Common myeloid progenitor, CD34-positive (primary cell): Measurements from ENCODE around the gene CRYBA4.

Source experiments
- CTCF ChIA-PET: fragments of 350-600 bp; sonication (Branson Sonifier 250); formaldehyde crosslinking; loops from one replicate; lab custom pipeline; 2021; ENCODE audit warnings: antibody characterized with exemption; lab: Charles Lee
- POLR2A ChIA-PET: fragments of 350-600 bp; sonication (Branson Sonifier 250); formaldehyde crosslinking; loops from one replicate; lab custom pipeline; 2021; ENCODE audit warnings: antibody characterized with exemption; lab: Charles Lee
- DNase-seq, 3 donors: peaks; one replicate each; pipeline versions ENCODE4 v3.0.0 to v3.0.0-alpha.2; 2013
- H3K27ac ChIP-seq, 2 experiments: 1 replicate in 1 of 2; 2 replicates in 1 of 2; pipeline ENCODE4 v1.7.0; 2013; ENCODE audit warnings: inconsistent platforms in 2 of 2, low read length in 2 of 2, mild to moderate bottlenecking in 2 of 2, low read depth in 1 of 2, moderate library complexity in 1 of 2; ENCODE audit not compliant: severe bottlenecking in 2 of 2, insufficient read depth in 1 of 2, poor library complexity in 1 of 2
- H3K27me3 ChIP-seq, 5 experiments: replicated peaks in 2 of 5; 1 replicate in 3 of 5; 2 replicates in 2 of 5; pipeline versions ENCODE4 v1.6.1 to v1.7.0; 2013; ENCODE audit warnings: low read length in 4 of 5, mild to moderate bottlenecking in 2 of 5, moderate library complexity in 2 of 5, inconsistent platforms in 1 of 5; ENCODE audit not compliant: insufficient read depth in 5 of 5, control insufficient read depth in 4 of 5
- H3K36me3 ChIP-seq, 4 experiments: 1 replicate in 2 of 4; 2 replicates in 2 of 4; pipeline versions ENCODE4 v1.6.1 to v1.7.0; 2013; ENCODE audit warnings: low read length in 3 of 4, control low read depth in 1 of 4, mild to moderate bottlenecking in 1 of 4; ENCODE audit not compliant: control insufficient read depth in 4 of 4, insufficient read depth in 4 of 4
- H3K4me1 ChIP-seq, 4 experiments: 1 replicate in 3 of 4; 2 replicates in 1 of 4; pipeline versions ENCODE4 v1.6.1 to v1.7.1; 2013; ENCODE audit warnings: low read length in 3 of 4, mild to moderate bottlenecking in 3 of 4, control low read depth in 1 of 4, inconsistent platforms in 1 of 4, moderate library complexity in 1 of 4; ENCODE audit not compliant: control insufficient read depth in 4 of 4, insufficient read depth in 4 of 4; ENCODE audit errors: control extremely low read depth in 1 of 4
- H3K4me3 ChIP-seq, 7 experiments: 1 replicate in 4 of 7; 2 replicates in 3 of 7; pipeline versions ENCODE4 v1.5.1 to v1.7.0; 2013; ENCODE audit warnings: mild to moderate bottlenecking in 7 of 7, low read length in 6 of 7, moderate library complexity in 6 of 7, inconsistent platforms in 2 of 7, low read depth in 2 of 7, control low read depth in 1 of 7; ENCODE audit not compliant: insufficient read depth in 4 of 7, control insufficient read depth in 1 of 7; ENCODE audit errors: extremely low read depth in 1 of 7
- H3K9me3 ChIP-seq, 5 experiments: 1 replicate in 4 of 5; 2 replicates in 1 of 5; pipeline versions ENCODE4 v1.6.1 to v1.7.1; 2013; ENCODE audit warnings: low read length in 4 of 5, mild to moderate bottlenecking in 2 of 5, inconsistent platforms in 1 of 5, low read depth in 1 of 5, moderate library complexity in 1 of 5; ENCODE audit not compliant: control insufficient read depth in 4 of 5, insufficient read depth in 2 of 5; ENCODE audit errors: control extremely low read depth in 1 of 5
- WGBS: methylation state at CpG from one replicate; pipeline ENCODE4 v1.1.5; 2013; ENCODE audit not compliant: insufficient coverage; 5-methylcytosine and 5-hydroxymethylcytosine counted together

CRYBA4 gene

DNA sequence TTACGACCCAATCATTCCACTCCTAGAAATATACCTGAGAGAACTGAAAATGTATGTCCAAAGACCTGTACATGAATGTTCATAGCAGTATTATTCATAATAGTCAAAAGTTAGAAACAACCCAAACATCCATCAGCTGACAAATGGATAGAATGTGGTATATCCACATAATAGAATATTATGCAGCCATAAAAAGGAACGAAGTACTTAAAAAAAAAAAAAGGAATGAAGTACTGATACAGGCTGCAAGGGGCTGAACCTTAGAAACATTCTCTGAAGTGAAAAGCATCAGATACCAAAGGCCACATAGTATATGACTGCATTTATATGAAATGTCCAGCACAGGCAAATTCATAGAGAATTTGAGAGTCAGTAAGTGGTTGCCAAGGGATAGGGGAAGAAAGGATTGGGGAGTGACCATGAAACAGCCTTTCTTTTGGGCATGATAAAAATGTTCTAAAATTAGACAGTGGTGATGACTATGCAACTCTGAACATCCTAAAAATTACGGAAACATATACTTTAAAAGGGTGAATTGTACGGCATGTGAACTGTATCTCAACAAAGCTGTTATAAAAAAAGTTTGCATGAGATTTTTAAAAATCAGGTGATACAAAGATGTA lies 33.7 kb upstream of the CRYBA4 start:
- ChIA-PET POLR2A (no interaction called here), CTCF (interaction anchor here (1.2 to 1.4 kb wide), 2 partner anchors 11 to 56 kb away, joined by 3 read pairs; no protein-coding TSS in a partner anchor)
- no peaks in the 10 kb centered on the region for H3K27me3 ChIP-seq
- H3K36me3 ChIP-seq: peaks cover 0 to 6% (median 0%) of the 10 kb centered on the region in 4 experiments
- DNase-seq: peak; percentile 82 to 95 (median 95)
- H3K4me1 ChIP-seq: peaks cover 24 to 76% (median 64%) of the 10 kb centered on the region in 4 experiments
- H3K4me3 ChIP-seq: peak overlapping the region in 4 of 7 experiments; percentile 71 to 85 (median 84)
- H3K27ac ChIP-seq: peak overlapping the region in 1 of 2 experiments; percentile 80
- WGBS: no CpG with 5 or more reads among the region's 4 CpGs
- no peaks in the 10 kb centered on the region for H3K9me3 ChIP-seq

GRCh38 chr22:26588729-26589366 lies 32.9 kb upstream of the CRYBA4 start:
- CTCF ChIA-PET: interaction anchor here (1.2 to 1.4 kb wide), 2 partner anchors 12 to 55 kb away, joined by 3 read pairs; no protein-coding TSS in a partner anchor
- peaks cover 0 to 6% (median 0%) of the 10 kb centered on the region in 4 experiments for H3K36me3 ChIP-seq
- no peaks in the 10 kb centered on the region for H3K27me3 ChIP-seq
- peak overlapping the region in 1 of 2 experiments; percentile 80 for H3K27ac ChIP-seq
- peak overlapping the region; percentile 71 to 85 (median 79) for H3K4me3 ChIP-seq
- POLR2A ChIA-PET: no interaction called here
- 6% methylated on average over 9 of the region's 14 CpGs for WGBS
- peaks cover 27 to 76% (median 67%) of the 10 kb centered on the region in 4 experiments for H3K4me1 ChIP-seq
- no peaks in the 10 kb centered on the region for H3K9me3 ChIP-seq
- DNase-seq: peak in 1 of 3 donors; percentile 62

GRCh38 chr22:26589367-26589844 lies 32.4 kb upstream of the CRYBA4 start:
- Histone ChIP-seq H3K4me1 (peaks cover 27 to 80% (median 64%) of the 10 kb centered on the region in 4 experiments), H3K4me3 (peak overlapping the region; percentile 71 to 85 (median 79)), H3K27me3 (no peaks in the 10 kb centered on the region), H3K9me3 (no peaks in the 10 kb centered on the region), H3K27ac (peak overlapping the region in 1 of 2 experiments; percentile 80), H3K36me3 (peaks cover 0 to 6% (median 0%) of the 10 kb centered on the region in 4 experiments)
- CTCF ChIA-PET: interaction anchor here (1.0 to 1.4 kb wide), 3 partner anchors 11 to 55 kb away, joined by 3 read pairs; no protein-coding TSS in a partner anchor
- peak in 2 of 3 donors; percentile 42 to 64 for DNase-seq
- POLR2A ChIA-PET: no interaction called here
- 0% methylated on average over 11 of the region's 44 CpGs for WGBS

GRCh38 chr22:26589845-26590736 lies 31.7 kb upstream of the CRYBA4 start, which contains the start of gene TPST2:
Gene TPST2 (minus strand): TSS chr22:26590132. CDS start chr22:26541630, 48,502 bp downstream.
- under 1% methylated on average over 62 of the region's 72 CpGs for WGBS
- POLR2A ChIA-PET: interaction anchor here (0.6 kb wide), 1 partner anchor 66 kb away, joined by 5 read pairs; no protein-coding TSS in a partner anchor

DNA sequence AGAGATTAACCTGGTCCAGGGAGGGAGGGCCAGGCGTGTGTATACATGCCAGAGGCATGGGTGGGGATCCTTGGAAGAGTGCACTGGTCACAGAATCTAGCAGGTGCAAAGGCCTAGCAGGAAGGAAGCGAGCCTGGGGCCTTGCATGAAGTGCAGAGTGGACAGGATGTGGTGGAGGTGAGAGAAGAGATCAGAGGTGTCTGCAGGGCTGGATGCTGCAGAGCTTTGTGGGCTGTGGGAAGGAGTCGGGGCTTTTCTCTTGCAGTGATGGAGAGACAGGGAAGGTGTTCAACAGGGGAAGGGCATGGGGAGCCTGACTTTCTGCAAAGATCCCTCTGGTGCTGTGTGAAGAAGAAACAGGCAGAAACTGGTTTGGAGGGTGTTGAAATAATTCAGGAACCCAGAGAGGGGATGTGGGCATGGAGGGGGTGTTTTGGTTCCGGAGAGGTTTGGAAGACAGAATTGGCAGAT lies 29.3 kb upstream of the CRYBA4 start:
- Histone ChIP-seq H3K4me3 (peak overlapping the region in 3 of 7 experiments; percentile 27 to 57 (median 42)), H3K36me3 (no peaks in the 10 kb centered on the region), H3K4me1 (peaks cover 25 to 49% (median 35%) of the 10 kb centered on the region in 4 experiments), H3K9me3 (no peaks in the 10 kb centered on the region), H3K27me3 (no peaks in the 10 kb centered on the region), H3K27ac (no peak overlapping the region)
- 31% methylated on average over 4 of the region's 4 CpGs for WGBS
- DNase-seq: peak in 2 of 3 donors; percentile 58 to 61
- POLR2A ChIA-PET: no interaction called here
- CTCF ChIA-PET: interaction anchor here (1.0 to 1.1 kb wide), 2 partner anchors 16 to 32 kb away, joined by 4 read pairs; no protein-coding TSS in a partner anchor

More at GRCh38 chr22:26589845-26590736, 31.7 kb upstream of the CRYBA4 start, which contains the start of gene TPST2:
- peaks cover 27 to 73% (median 57%) of the 10 kb centered on the region in 4 experiments for H3K4me1 ChIP-seq
- peak within 1 kb of the TSS; percentile 71 to 85 (median 79) for H3K4me3 ChIP-seq
- no peaks in the 10 kb centered on the region for H3K9me3 ChIP-seq
- H3K36me3 ChIP-seq: peaks cover 0 to 4% (median 0%) of the 10 kb centered on the region in 4 experiments
- H3K27ac ChIP-seq: peak within 1 kb of the TSS; percentile 30 to 80
- CTCF ChIA-PET: interaction anchor here (1.0 kb wide), 1 partner anchor 12 kb away, joined by 3 read pairs; no protein-coding TSS in a partner anchor
- peak; percentile 69 to 78 (median 75) for DNase-seq
- no peaks in the 10 kb centered on the region for H3K27me3 ChIP-seq

GRCh38 chr22:26593763-26594162 lies 28.0 kb upstream of the CRYBA4 start:
- WGBS: no CpG with 5 or more reads among the region's 1 CpG
- no peak for DNase-seq
- CTCF ChIA-PET: interaction anchor here (0.7 to 1.0 kb wide), 3 partner anchors 13 to 50 kb away, joined by 3 read pairs; no protein-coding TSS in a partner anchor
- Histone ChIP-seq H3K4me3 (no peak overlapping the region), H3K36me3 (no peaks in the 10 kb centered on the region), H3K27me3 (no peaks in the 10 kb centered on the region), H3K27ac (no peak overlapping the region), H3K4me1 (peaks cover 21 to 44% (median 29%) of the 10 kb centered on the region in 4 experiments), H3K9me3 (no peaks in the 10 kb centered on the region)
- POLR2A ChIA-PET: no interaction called here
